ENCODE measurements around the gene ADIPOQ. TPM values are rescaled to one million over a fixed set of nuclear protein-coding genes. Genes with fewer than 3 reads are reported as not detected.

Gene ADIPOQ
- total and polyA plus RNA-seq, 2 of the 13 experiments (the other 11 are each of a cell fraction or from before 2014, with no cell fraction given) = not detected

DNA sequence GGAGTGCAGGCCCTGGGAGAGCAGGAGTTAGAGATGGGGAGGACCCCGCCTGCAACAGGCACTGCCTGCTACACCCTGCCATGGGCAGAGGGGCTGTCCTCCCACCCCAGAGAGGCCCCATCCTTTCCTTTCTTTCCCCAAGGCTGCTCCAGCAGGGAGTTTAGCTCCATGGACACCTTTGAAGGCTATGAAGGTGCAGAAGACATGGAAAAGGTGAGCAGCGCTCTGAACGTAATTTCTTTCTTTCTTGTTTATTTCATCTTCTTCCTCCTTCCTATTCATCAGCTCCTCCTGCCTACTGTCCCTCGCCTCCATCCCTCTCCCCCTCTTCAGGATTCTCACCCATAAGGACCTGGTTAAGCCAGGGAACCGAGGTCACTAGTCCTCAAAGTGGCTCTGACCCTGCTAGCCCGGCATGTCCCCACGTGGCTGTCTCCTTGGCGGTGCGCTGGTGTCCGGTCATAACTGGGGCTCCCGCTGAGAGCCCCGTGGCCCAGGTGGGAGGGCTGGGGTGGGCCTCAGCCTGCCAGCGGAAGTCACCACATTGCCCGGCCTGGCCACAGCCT lies 16.0 kb upstream of the ADIPOQ start (continued):
- TF ChIP-seq KDM5B (CRISPR knock-in tag; IDR thresholded peaks at IDR 0.05; ENCODE audit: borderline replicate concordance) (no peak), ZBTB20 (CRISPR knock-in tag; IDR thresholded peaks at IDR 0.05; ENCODE audit: borderline replicate concordance, low read depth) (no peak), ZNF124 (CRISPR knock-in tag; IDR thresholded peaks at IDR 0.05) (no peak), ZNF451 (CRISPR knock-in tag; IDR thresholded peaks at IDR 0.05) (0 out of 2 replicates have a peak, but pooled peaks have one; percentile 15), HDAC2 (CRISPR knock-in tag; IDR thresholded peaks at IDR 0.05) (no peak), ZNF564 (CRISPR knock-in tag; IDR thresholded peaks at IDR 0.05) (no peak), ADNP (CRISPR knock-in tag; IDR thresholded peaks at IDR 0.05) (no peak)
- TF ChIP-seq, protein P1, sequence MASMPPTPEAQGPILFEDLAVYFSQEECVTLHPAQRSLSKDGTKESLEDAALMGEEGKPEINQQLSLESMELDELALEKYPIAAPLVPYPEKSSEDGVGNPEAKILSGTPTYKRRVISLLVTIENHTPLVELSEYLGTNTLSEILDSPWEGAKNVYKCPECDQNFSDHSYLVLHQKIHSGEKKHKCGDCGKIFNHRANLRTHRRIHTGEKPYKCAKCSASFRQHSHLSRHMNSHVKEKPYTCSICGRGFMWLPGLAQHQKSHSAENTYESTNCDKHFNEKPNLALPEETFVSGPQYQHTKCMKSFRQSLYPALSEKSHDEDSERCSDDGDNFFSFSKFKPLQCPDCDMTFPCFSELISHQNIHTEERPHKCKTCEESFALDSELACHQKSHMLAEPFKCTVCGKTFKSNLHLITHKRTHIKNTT (CRISPR knock-in tag; IDR thresholded peaks at IDR 0.05) = no peak
- TF ChIP-seq, protein P2, sequence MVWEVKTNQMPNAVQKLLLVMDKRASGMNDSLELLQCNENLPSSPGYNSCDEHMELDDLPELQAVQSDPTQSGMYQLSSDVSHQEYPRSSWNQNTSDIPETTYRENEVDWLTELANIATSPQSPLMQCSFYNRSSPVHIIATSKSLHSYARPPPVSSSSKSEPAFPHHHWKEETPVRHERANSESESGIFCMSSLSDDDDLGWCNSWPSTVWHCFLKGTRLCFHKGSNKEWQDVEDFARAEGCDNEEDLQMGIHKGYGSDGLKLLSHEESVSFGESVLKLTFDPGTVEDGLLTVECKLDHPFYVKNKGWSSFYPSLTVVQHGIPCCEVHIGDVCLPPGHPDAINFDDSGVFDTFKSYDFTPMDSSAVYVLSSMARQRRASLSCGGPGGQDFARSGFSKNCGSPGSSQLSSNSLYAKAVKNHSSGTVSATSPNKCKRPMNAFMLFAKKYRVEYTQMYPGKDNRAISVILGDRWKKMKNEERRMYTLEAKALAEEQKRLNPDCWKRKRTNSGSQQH (CRISPR knock-in tag; IDR thresholded peaks at IDR 0.05; ENCODE audit: low read depth) = no peak
- TF ChIP-seq, protein P3, sequence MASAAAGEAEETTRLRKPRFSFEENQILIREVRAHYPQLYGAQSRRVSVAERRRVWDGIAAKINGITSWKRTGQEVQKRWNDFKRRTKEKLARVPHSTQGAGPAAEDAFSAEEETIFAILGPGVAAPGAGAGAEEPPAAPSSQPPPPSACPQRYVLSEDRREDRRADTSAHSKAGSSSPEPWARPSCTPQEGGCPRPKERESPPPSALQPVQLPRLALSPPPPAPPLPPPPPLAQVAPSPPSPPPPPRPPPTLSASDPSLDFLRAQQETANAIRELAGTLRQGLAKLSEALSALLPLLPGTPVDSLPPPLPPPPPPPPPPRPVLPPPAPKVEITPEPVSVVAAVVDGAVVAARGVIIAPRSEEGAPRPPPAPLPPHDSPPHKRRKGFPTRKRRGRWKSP (CRISPR knock-in tag; IDR thresholded peaks at IDR 0.05) = no peak
- TF ChIP-seq, protein P4, sequence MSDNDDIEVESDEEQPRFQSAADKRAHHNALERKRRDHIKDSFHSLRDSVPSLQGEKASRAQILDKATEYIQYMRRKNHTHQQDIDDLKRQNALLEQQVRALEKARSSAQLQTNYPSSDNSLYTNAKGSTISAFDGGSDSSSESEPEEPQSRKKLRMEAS (IDR thresholded peaks at IDR 0.05) = peak; percentile 26
- TF ChIP-seq, protein P5, sequence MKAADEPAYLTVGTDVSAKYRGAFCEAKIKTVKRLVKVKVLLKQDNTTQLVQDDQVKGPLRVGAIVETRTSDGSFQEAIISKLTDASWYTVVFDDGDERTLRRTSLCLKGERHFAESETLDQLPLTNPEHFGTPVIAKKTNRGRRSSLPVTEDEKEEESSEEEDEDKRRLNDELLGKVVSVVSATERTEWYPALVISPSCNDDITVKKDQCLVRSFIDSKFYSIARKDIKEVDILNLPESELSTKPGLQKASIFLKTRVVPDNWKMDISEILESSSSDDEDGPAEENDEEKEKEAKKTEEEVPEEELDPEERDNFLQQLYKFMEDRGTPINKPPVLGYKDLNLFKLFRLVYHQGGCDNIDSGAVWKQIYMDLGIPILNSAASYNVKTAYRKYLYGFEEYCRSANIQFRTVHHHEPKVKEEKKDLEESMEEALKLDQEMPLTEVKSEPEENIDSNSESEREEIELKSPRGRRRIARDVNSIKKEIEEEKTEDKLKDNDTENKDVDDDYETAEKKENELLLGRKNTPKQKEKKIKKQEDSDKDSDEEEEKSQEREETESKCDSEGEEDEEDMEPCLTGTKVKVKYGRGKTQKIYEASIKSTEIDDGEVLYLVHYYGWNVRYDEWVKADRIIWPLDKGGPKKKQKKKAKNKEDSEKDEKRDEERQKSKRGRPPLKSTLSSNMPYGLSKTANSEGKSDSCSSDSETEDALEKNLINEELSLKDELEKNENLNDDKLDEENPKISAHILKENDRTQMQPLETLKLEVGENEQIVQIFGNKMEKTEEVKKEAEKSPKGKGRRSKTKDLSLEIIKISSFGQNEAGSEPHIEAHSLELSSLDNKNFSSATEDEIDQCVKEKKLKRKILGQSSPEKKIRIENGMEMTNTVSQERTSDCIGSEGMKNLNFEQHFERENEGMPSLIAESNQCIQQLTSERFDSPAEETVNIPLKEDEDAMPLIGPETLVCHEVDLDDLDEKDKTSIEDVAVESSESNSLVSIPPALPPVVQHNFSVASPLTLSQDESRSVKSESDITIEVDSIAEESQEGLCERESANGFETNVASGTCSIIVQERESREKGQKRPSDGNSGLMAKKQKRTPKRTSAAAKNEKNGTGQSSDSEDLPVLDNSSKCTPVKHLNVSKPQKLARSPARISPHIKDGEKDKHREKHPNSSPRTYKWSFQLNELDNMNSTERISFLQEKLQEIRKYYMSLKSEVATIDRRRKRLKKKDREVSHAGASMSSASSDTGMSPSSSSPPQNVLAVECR (CRISPR knock-in tag; IDR thresholded peaks at IDR 0.05; ENCODE audit: borderline replicate concordance) = peak; percentile 10; the same call in 1 of the 2 replicates
- TF ChIP-seq, protein P6, sequence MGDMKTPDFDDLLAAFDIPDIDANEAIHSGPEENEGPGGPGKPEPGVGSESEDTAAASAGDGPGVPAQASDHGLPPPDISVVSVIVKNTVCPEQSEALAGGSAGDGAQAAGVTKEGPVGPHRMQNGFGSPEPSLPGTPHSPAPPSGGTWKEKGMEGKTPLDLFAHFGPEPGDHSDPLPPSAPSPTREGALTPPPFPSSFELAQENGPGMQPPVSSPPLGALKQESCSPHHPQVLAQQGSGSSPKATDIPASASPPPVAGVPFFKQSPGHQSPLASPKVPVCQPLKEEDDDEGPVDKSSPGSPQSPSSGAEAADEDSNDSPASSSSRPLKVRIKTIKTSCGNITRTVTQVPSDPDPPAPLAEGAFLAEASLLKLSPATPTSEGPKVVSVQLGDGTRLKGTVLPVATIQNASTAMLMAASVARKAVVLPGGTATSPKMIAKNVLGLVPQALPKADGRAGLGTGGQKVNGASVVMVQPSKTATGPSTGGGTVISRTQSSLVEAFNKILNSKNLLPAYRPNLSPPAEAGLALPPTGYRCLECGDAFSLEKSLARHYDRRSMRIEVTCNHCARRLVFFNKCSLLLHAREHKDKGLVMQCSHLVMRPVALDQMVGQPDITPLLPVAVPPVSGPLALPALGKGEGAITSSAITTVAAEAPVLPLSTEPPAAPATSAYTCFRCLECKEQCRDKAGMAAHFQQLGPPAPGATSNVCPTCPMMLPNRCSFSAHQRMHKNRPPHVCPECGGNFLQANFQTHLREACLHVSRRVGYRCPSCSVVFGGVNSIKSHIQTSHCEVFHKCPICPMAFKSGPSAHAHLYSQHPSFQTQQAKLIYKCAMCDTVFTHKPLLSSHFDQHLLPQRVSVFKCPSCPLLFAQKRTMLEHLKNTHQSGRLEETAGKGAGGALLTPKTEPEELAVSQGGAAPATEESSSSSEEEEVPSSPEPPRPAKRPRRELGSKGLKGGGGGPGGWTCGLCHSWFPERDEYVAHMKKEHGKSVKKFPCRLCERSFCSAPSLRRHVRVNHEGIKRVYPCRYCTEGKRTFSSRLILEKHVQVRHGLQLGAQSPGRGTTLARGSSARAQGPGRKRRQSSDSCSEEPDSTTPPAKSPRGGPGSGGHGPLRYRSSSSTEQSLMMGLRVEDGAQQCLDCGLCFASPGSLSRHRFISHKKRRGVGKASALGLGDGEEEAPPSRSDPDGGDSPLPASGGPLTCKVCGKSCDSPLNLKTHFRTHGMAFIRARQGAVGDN (CRISPR knock-in tag; IDR thresholded peaks at IDR 0.05) = peak; percentile 71; the same call in 1 of the 2 replicates
